Fibroblast of skin of left quadriceps (primary cell): ENCODE results near the gene TMTC2.
A peak's percentile ranks its signal among the peaks of the same experiment; 100 is the strongest.

ENCODE experiments used
- DNase-seq, 2 experiments: peaks; one replicate each; pipeline ENCODE4 v3.0.0-alpha.2; 2013; ENCODE audit warnings: low read depth in 2 of 2

The TMTC2 gene

GRCh38 chr12:82682326-82682725 is 4.4 kb upstream of the TMTC2 start:
- DNase-seq = no peak

GRCh38 chr12:82682851-82683261 is 3.9 kb upstream of the TMTC2 start:
- DNase-seq = no peak

- DNase-seq = peak; percentile 82 to 84
These were observed 927 bp upstream of the TMTC2 start for GRCh38 chr12:82685790-82686167.

- DNase-seq = no peak
These were observed 610 bp downstream of the TMTC2 start for GRCh38 chr12:82687021-82688011.

GRCh38 chr12:82688035-82688501 is 1.4 kb downstream of the TMTC2 start:
- DNase-seq = no peak

- no peak for DNase-seq
These were observed 1.9 kb downstream of the TMTC2 start for GRCh38 chr12:82688596-82688995.

- no peak for DNase-seq
These were observed 3.3 kb downstream of the TMTC2 start for GRCh38 chr12:82690006-82690405.

GRCh38 chr12:82691513-82691912 is 4.8 kb downstream of the TMTC2 start:
- no peak for DNase-seq

- DNase-seq = no peak
These were observed 7.6 kb downstream of the TMTC2 start for GRCh38 chr12:82694276-82694675.

- DNase-seq = peak in 1 of 2 experiments; percentile 29
These were observed 8.3 kb downstream of the TMTC2 start for GRCh38 chr12:82694970-82695369.

GRCh38 chr12:82695531-82695930 is 8.8 kb downstream of the TMTC2 start:
- DNase-seq = no peak

GRCh38 chr12:82696543-82696942 is 9.8 kb downstream of the TMTC2 start:
- DNase-seq = no peak

- DNase-seq = no peak
These were observed 12.2 kb downstream of the TMTC2 start for GRCh38 chr12:82698708-82699564.

- no peak for DNase-seq
These were observed 19.1 kb downstream of the TMTC2 start for GRCh38 chr12:82705774-82706173.

GRCh38 chr12:82708061-82708879 is 21.6 kb downstream of the TMTC2 start:
- no peak for DNase-seq

- no peak for DNase-seq
These were observed 23.2 kb downstream of the TMTC2 start for GRCh38 chr12:82709794-82710355.

GRCh38 chr12:82710741-82711140 is 24.0 kb downstream of the TMTC2 start:
- DNase-seq = no peak

GRCh38 chr12:82714427-82714826 is 27.7 kb downstream of the TMTC2 start:
- no peak for DNase-seq

- no peak for DNase-seq
These were observed 35.0 kb downstream of the TMTC2 start for GRCh38 chr12:82721726-82722125.

- no peak for DNase-seq
These were observed 36.4 kb downstream of the TMTC2 start for GRCh38 chr12:82723093-82723492.

- DNase-seq = no peak
These were observed 37.2 kb downstream of the TMTC2 start for GRCh38 chr12:82723891-82724290.
